ENCODE results near the gene CLEC20A. TPM values are rescaled to one million over a fixed set of nuclear protein-coding genes. Genes with fewer than 3 reads are reported as not detected.

Gene CLEC20A
- polyA plus RNA-seq, 1 donor (not counting 4 experiments of a cell fraction or from before 2014, with no cell fraction given): not detected

GRCh38 chr1:178456472-178456871, 40.3 kb downstream of the CLEC20A start:
- dilution Hi-C loops (cut with MboI; ENCODE audit: extremely low pct_ligation_motif_present, low sequenced_read_pairs): no loop called here
- Histone ChIP-seq H3K4me3 (ENCODE audit: control insufficient read depth in 2 of 3, extremely low read depth in 1 of 3, insufficient read depth in 2 of 3, low read depth in 1 of 3, low read length in 3 of 3) (no peak overlapping the region), H3K9ac (ENCODE audit: control insufficient read depth, extremely low read depth, insufficient read depth, low read length) (no peak overlapping the region), H3K9me3 (ENCODE audit: control insufficient read depth, low read depth, low read length) (no peaks in the 10 kb centered on the region), H2AFZ (ENCODE audit: control insufficient read depth, low read length) (no peak overlapping the region), H3K4me2 (ENCODE audit: control insufficient read depth, extremely low read depth, insufficient read depth, low read depth, low read length) (no peak overlapping the region), H3K27me3 (ENCODE audit: control insufficient read depth, extremely low read depth, insufficient read depth, low read length) (no peaks in the 10 kb centered on the region), H3K9me1 (ENCODE audit: control insufficient read depth, extremely low read depth, insufficient read depth, low read length) (no peaks in the 10 kb centered on the region), H3K27ac (ENCODE audit: control insufficient read depth, insufficient read depth, low read length) (no peak overlapping the region), H3K4me1 (ENCODE audit: control insufficient read depth, extremely low read depth, insufficient read depth, low read length) (no peaks in the 10 kb centered on the region), H3K79me2 (ENCODE audit: control insufficient read depth, insufficient read depth, low read length) (no peaks in the 10 kb centered on the region), H4K20me1 (ENCODE audit: control insufficient read depth, extremely low read depth, insufficient read depth, low read length) (no peaks in the 10 kb centered on the region), H3K36me3 (ENCODE audit: control insufficient read depth in 2 of 2, extremely low read depth in 1 of 2, insufficient read depth in 2 of 2, low read length in 2 of 2) (peaks cover 25 to 29% of the 10 kb centered on the region in 2 experiments)
- no peak for TF ChIP-seq EZH2 (IDR thresholded peaks at IDR 0.05; ENCODE audit: low read length)
- TF ChIP-seq, protein P1, sequence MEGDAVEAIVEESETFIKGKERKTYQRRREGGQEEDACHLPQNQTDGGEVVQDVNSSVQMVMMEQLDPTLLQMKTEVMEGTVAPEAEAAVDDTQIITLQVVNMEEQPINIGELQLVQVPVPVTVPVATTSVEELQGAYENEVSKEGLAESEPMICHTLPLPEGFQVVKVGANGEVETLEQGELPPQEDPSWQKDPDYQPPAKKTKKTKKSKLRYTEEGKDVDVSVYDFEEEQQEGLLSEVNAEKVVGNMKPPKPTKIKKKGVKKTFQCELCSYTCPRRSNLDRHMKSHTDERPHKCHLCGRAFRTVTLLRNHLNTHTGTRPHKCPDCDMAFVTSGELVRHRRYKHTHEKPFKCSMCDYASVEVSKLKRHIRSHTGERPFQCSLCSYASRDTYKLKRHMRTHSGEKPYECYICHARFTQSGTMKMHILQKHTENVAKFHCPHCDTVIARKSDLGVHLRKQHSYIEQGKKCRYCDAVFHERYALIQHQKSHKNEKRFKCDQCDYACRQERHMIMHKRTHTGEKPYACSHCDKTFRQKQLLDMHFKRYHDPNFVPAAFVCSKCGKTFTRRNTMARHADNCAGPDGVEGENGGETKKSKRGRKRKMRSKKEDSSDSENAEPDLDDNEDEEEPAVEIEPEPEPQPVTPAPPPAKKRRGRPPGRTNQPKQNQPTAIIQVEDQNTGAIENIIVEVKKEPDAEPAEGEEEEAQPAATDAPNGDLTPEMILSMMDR (optimal IDR thresholded peaks at IDR 0.05 in 1 of 3, IDR thresholded peaks at IDR 0.05 in 1 of 3, conservative IDR thresholded peaks at IDR 0.05 in 1 of 3; ENCODE audit: extremely low read depth in 1 of 3, insufficient read depth in 2 of 3, low read length in 3 of 3): no peak
- DNase-seq (ENCODE audit: low read depth, low spot score): no peak
- FAIRE-seq: no peak

DNA sequence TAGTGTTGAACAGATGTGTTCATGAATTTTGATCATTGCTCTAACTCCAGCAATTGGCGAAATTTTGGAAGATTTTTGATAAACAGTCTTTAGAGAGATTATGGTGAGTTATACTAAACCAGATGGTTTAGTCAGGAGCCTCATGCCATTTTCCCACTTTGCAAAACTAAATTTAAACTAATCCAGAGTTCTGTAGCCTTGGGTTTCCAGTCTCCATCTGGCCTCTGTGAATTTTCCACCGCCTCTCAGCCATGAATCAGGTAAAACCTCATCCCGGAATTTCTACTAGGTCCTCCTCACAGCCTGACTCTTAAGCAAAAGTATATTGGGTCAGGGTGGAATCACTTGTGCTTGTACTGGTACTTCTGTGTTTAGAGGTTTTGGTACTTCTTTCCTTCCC, 44.8 kb downstream of the CLEC20A start:
- H3K27me3 ChIP-seq (ENCODE audit: control insufficient read depth, extremely low read depth, insufficient read depth, low read length): no peaks in the 10 kb centered on the region
- H3K9ac ChIP-seq (ENCODE audit: control insufficient read depth, extremely low read depth, insufficient read depth, low read length): no peak overlapping the region
- H3K9me1 ChIP-seq (ENCODE audit: control insufficient read depth, extremely low read depth, insufficient read depth, low read length): no peaks in the 10 kb centered on the region
- no peaks in the 10 kb centered on the region for H3K79me2 ChIP-seq (ENCODE audit: control insufficient read depth, insufficient read depth, low read length)
- no peaks in the 10 kb centered on the region for H3K9me3 ChIP-seq (ENCODE audit: control insufficient read depth, low read depth, low read length)
- H2AFZ ChIP-seq (ENCODE audit: control insufficient read depth, low read length): no peak overlapping the region
- TF ChIP-seq EZH2 (IDR thresholded peaks at IDR 0.05; ENCODE audit: low read length): no peak
- TF ChIP-seq, protein P1 (optimal IDR thresholded peaks at IDR 0.05 in 1 of 3, IDR thresholded peaks at IDR 0.05 in 1 of 3, conservative IDR thresholded peaks at IDR 0.05 in 1 of 3; ENCODE audit: extremely low read depth in 1 of 3, insufficient read depth in 2 of 3, low read length in 3 of 3): no peak
- dilution Hi-C loops (cut with MboI; ENCODE audit: extremely low pct_ligation_motif_present, low sequenced_read_pairs): no loop called here
- H3K36me3 ChIP-seq (ENCODE audit: control insufficient read depth in 2 of 2, extremely low read depth in 1 of 2, insufficient read depth in 2 of 2, low read length in 2 of 2): peaks cover 13 to 17% of the 10 kb centered on the region in 2 experiments
- no peaks in the 10 kb centered on the region for H3K4me1 ChIP-seq (ENCODE audit: control insufficient read depth, extremely low read depth, insufficient read depth, low read length)
- H3K4me2 ChIP-seq (ENCODE audit: control insufficient read depth, extremely low read depth, insufficient read depth, low read depth, low read length): no peak overlapping the region
- no peak for FAIRE-seq
- no peak for DNase-seq (ENCODE audit: low read depth, low spot score)
- H4K20me1 ChIP-seq (ENCODE audit: control insufficient read depth, extremely low read depth, insufficient read depth, low read length): no peaks in the 10 kb centered on the region
- H3K4me3 ChIP-seq (ENCODE audit: control insufficient read depth in 2 of 3, extremely low read depth in 1 of 3, insufficient read depth in 2 of 3, low read depth in 1 of 3, low read length in 3 of 3): no peak overlapping the region
- no peak overlapping the region for H3K27ac ChIP-seq (ENCODE audit: control insufficient read depth, insufficient read depth, low read length)

All from keratinocyte (primary cell).